ENCODE results near the gene RASSF3. TPM values are rescaled to one million over a fixed set of nuclear protein-coding genes. Genes with fewer than 3 reads are reported as not detected.

The RASSF3 gene
- total RNA-seq, 1 experiment from 2014 or later, result 162 TPM

- CTCF ChIA-PET, result no interaction called here
- intact Hi-C loops (cut with micrococcal nuclease; ENCODE audit: unreplicated experiment), result no loop called here
- H3K27me3 Mint-ChIP-seq (ENCODE audit: unreplicated experiment), result no peaks in the 10 kb centered on the region
- no peak overlapping the region for H3K27ac Mint-ChIP-seq (ENCODE audit: unreplicated experiment)
- H3K9me3 Mint-ChIP-seq (ENCODE audit: low read depth, unreplicated experiment), result no peaks in the 10 kb centered on the region
- no peak for DNase-seq
- peaks cover 14% of the 10 kb centered on the region for H3K4me1 Mint-ChIP-seq (ENCODE audit: low read depth, unreplicated experiment)
- BruUV-seq (replicated peaks), result no TSS peak
- no peak for TF ChIP-seq CTCF (IDR thresholded peaks at IDR 0.05; ENCODE audit: unreplicated experiment)
- H3K4me3 Mint-ChIP-seq (ENCODE audit: low read depth, unreplicated experiment), result no peak overlapping the region
- H3K36me3 Mint-ChIP-seq (ENCODE audit: insufficient read depth, unreplicated experiment), result peaks cover 25% of the 10 kb centered on the region
Observed at GRCh38 chr12:64740646-64741045, 130.4 kb downstream of the RASSF3 start.

- no peak for TF ChIP-seq CTCF (IDR thresholded peaks at IDR 0.05; ENCODE audit: unreplicated experiment)
- no peak for DNase-seq
- intact Hi-C loops (cut with micrococcal nuclease; ENCODE audit: unreplicated experiment), result no loop called here
- Mint-ChIP-seq H3K36me3 (ENCODE audit: insufficient read depth, unreplicated experiment) (peaks cover 27% of the 10 kb centered on the region), H3K4me3 (ENCODE audit: low read depth, unreplicated experiment) (no peak overlapping the region), H3K27me3 (ENCODE audit: unreplicated experiment) (no peaks in the 10 kb centered on the region), H3K27ac (ENCODE audit: unreplicated experiment) (no peak overlapping the region), H3K4me1 (ENCODE audit: low read depth, unreplicated experiment) (peaks cover 20% of the 10 kb centered on the region), H3K9me3 (ENCODE audit: low read depth, unreplicated experiment) (no peaks in the 10 kb centered on the region)
- CTCF ChIA-PET, result no interaction called here
- no TSS peak for BruUV-seq (replicated peaks)
Observed at GRCh38 chr12:64742416-64742815, 132.1 kb downstream of the RASSF3 start.

GRCh38 chr12:64743206-64743605, 132.9 kb downstream of the RASSF3 start:
- no peak overlapping the region for H3K4me3 Mint-ChIP-seq (ENCODE audit: low read depth, unreplicated experiment)
- H3K9me3 Mint-ChIP-seq (ENCODE audit: low read depth, unreplicated experiment), result no peaks in the 10 kb centered on the region
- no peaks in the 10 kb centered on the region for H3K27me3 Mint-ChIP-seq (ENCODE audit: unreplicated experiment)
- BruUV-seq (replicated peaks), result no TSS peak
- no peak for DNase-seq
- intact Hi-C loops (cut with micrococcal nuclease; ENCODE audit: unreplicated experiment), result no loop called here
- peaks cover 23% of the 10 kb centered on the region for H3K36me3 Mint-ChIP-seq (ENCODE audit: insufficient read depth, unreplicated experiment)
- H3K4me1 Mint-ChIP-seq (ENCODE audit: low read depth, unreplicated experiment), result peaks cover 20% of the 10 kb centered on the region
- CTCF ChIA-PET, result interaction anchor here (0.8 kb wide), 1 partner anchor 16 kb away, joined by 3 read pairs; the partner anchor contains the start of gene GNS
- TF ChIP-seq CTCF (IDR thresholded peaks at IDR 0.05; ENCODE audit: unreplicated experiment), result no peak
- no peak overlapping the region for H3K27ac Mint-ChIP-seq (ENCODE audit: unreplicated experiment)

GRCh38 chr12:64744422-64745258, 134.3 kb downstream of the RASSF3 start:
- no peak for TF ChIP-seq CTCF (IDR thresholded peaks at IDR 0.05; ENCODE audit: unreplicated experiment)
- intact Hi-C loops (cut with micrococcal nuclease; ENCODE audit: unreplicated experiment), result no loop called here
- H3K27ac Mint-ChIP-seq (ENCODE audit: unreplicated experiment), result no peak overlapping the region
- H3K27me3 Mint-ChIP-seq (ENCODE audit: unreplicated experiment), result no peaks in the 10 kb centered on the region
- peaks cover 29% of the 10 kb centered on the region for H3K36me3 Mint-ChIP-seq (ENCODE audit: insufficient read depth, unreplicated experiment)
- H3K4me3 Mint-ChIP-seq (ENCODE audit: low read depth, unreplicated experiment), result no peak overlapping the region
- no TSS peak for BruUV-seq (replicated peaks)
- peaks cover 20% of the 10 kb centered on the region for H3K4me1 Mint-ChIP-seq (ENCODE audit: low read depth, unreplicated experiment)
- H3K9me3 Mint-ChIP-seq (ENCODE audit: low read depth, unreplicated experiment), result no peaks in the 10 kb centered on the region
- CTCF ChIA-PET, result interaction anchor here (0.6 to 0.9 kb wide), 5 partner anchors 10 to 343 kb away, joined by 3 to 9 read pairs (median 4); no protein-coding TSS in a partner anchor
- DNase-seq, result no peak
